NB4 (cell line): ENCODE results near the gene MRPL34.

Experiments
- MYC ChIP-seq: IDR thresholded peaks from 2 replicates; pipeline ENCODE4 v1.6.1; 2011; ENCODE audit warnings: low read depth, low read length
- POLR2A ChIP-seq: IDR thresholded peaks from 2 replicates; pipeline ENCODE4 v1.6.1; 2011; ENCODE audit warnings: mild to moderate bottlenecking; ENCODE audit not compliant: insufficient read length; ENCODE audit errors: extremely low read depth
- TF ChIP-seq, protein P1 (sequence below): IDR thresholded peaks from one replicate; pipeline ENCODE4 v1.5.1; 2012; ENCODE audit warnings: low read depth, low read length
- TF ChIP-seq, protein P2 (sequence below): IDR thresholded peaks from 2 replicates; pipeline ENCODE4 v1.6.1; 2011; ENCODE audit warnings: low read depth, low read length

DNA sequence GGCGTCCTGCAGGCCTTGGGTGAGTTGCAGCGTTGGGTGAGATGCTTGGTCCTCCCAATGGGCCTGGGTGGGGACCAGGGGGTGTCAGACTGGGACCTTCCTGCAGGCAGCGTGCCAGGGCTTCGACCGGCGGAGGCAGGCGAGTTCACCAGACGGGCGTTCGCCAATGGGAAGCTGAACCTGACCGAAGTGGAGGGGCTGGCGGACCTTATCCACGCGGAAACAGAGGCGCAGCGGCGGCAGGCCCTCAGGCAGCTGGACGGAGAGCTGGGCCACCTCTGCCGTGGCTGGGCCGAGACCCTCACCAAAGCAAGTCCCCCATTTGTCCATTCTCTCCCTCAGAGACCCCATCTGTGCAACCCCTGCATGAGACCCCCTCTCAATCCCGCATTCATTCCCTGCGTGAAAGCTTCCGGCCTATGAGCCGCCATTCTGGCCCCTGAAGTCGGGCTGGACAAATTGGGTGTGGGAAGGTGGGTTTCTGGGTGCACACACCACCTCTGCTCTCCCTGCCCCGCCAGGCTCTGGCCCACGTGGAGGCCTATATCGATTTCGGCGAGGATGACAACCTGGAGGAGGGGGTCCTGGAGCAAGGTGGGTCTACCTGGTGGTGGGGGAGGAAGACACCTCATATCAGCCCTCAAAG lies 32.9 kb downstream of the MRPL34 start:
- TF ChIP-seq, protein P1, sequence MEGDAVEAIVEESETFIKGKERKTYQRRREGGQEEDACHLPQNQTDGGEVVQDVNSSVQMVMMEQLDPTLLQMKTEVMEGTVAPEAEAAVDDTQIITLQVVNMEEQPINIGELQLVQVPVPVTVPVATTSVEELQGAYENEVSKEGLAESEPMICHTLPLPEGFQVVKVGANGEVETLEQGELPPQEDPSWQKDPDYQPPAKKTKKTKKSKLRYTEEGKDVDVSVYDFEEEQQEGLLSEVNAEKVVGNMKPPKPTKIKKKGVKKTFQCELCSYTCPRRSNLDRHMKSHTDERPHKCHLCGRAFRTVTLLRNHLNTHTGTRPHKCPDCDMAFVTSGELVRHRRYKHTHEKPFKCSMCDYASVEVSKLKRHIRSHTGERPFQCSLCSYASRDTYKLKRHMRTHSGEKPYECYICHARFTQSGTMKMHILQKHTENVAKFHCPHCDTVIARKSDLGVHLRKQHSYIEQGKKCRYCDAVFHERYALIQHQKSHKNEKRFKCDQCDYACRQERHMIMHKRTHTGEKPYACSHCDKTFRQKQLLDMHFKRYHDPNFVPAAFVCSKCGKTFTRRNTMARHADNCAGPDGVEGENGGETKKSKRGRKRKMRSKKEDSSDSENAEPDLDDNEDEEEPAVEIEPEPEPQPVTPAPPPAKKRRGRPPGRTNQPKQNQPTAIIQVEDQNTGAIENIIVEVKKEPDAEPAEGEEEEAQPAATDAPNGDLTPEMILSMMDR = no peak
- TF ChIP-seq POLR2A (no peak), MYC (no peak)
- TF ChIP-seq, protein P2, sequence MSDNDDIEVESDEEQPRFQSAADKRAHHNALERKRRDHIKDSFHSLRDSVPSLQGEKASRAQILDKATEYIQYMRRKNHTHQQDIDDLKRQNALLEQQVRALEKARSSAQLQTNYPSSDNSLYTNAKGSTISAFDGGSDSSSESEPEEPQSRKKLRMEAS = no peak
